ENCODE data around the gene LETMD1.

The LETMD1 gene

DNA sequence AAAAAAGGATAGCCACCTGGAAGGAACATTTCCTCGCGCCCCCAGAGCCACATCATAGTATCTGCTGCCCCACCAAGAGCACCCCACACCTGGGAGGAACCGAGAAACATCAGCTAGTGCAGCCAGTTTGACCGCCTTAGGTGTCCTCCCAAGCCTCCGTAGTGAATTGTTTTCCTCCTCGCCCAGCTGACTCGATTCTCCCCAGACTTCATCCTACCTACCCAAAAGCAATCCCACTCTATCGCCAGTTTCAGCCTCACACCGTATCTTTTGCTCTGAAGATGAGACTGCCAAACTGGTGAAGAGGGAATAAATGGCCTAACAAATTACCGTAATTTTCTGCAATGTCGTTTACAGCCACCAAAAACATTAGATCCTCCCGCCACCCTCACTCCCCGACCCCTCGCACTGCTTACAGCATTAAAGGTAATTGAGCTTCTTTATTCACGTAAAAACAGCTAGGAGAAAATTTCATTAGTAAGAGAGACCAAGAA lies 20.7 kb upstream of the LETMD1 start:
- TF ChIP-seq, protein P1, sequence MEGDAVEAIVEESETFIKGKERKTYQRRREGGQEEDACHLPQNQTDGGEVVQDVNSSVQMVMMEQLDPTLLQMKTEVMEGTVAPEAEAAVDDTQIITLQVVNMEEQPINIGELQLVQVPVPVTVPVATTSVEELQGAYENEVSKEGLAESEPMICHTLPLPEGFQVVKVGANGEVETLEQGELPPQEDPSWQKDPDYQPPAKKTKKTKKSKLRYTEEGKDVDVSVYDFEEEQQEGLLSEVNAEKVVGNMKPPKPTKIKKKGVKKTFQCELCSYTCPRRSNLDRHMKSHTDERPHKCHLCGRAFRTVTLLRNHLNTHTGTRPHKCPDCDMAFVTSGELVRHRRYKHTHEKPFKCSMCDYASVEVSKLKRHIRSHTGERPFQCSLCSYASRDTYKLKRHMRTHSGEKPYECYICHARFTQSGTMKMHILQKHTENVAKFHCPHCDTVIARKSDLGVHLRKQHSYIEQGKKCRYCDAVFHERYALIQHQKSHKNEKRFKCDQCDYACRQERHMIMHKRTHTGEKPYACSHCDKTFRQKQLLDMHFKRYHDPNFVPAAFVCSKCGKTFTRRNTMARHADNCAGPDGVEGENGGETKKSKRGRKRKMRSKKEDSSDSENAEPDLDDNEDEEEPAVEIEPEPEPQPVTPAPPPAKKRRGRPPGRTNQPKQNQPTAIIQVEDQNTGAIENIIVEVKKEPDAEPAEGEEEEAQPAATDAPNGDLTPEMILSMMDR (conservative IDR thresholded peaks at IDR 0.05): no peak
- no peak for TF ChIP-seq ZFX (IDR thresholded peaks at IDR 0.05)
- H3K27ac ChIP-seq: peak overlapping the region; percentile 98

DNA sequence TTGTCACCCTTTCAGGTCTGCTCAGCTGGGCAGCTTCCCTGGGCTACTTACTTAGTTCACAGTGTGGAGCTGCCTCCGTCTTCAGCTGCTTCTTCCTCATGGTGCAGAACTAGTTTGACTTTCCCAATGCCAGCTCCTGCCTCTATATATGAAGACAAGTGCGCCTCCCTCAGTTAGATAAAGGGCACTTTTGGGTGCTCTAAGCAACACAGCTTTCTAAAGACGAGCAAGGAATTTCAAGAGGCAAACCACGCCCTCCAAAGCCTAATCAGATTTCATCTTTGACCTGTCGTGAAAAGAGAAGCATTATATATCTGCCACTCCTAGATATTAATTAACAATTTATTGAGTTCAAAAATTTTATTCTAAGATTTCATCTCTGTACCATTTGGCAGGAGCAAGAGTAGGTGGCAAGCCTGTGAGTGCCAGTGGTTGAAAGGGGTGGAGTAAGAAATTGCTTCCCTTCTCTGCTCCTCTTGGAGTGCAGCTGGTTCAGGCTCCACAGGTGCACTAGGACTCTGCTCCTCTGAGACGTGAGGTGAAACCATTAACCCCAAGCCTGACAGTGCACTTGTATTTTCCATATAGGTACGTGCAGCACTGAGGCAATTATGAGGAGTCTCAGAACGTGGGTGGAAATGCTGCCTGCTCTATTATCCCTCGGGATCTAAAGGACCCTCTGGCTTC lies 19.9 kb upstream of the LETMD1 start:
- H3K27ac ChIP-seq: no peak overlapping the region
- TF ChIP-seq, protein P1 (conservative IDR thresholded peaks at IDR 0.05): peak; percentile 59
- no peak for TF ChIP-seq ZFX (IDR thresholded peaks at IDR 0.05)

DNA sequence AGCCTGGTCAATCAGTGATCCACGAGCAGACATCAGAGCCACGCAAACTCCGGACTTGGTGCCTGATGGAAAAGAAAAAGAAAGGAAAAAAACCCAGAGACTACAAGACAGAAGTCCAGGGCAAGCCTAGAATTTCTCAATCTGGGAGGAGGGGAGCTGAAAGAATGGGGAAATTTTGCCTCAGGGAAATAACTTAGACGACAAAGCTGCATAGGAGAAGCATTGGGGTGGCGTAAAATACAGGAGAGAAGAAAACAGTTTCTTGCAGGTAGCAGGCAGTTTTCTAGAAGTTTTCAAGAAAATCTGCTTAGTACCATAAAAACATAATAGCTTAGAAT lies 19.3 kb upstream of the LETMD1 start:
- no peak overlapping the region for H3K27ac ChIP-seq
- TF ChIP-seq, protein P1 (conservative IDR thresholded peaks at IDR 0.05): no peak
- no peak for TF ChIP-seq ZFX (IDR thresholded peaks at IDR 0.05)

DNA sequence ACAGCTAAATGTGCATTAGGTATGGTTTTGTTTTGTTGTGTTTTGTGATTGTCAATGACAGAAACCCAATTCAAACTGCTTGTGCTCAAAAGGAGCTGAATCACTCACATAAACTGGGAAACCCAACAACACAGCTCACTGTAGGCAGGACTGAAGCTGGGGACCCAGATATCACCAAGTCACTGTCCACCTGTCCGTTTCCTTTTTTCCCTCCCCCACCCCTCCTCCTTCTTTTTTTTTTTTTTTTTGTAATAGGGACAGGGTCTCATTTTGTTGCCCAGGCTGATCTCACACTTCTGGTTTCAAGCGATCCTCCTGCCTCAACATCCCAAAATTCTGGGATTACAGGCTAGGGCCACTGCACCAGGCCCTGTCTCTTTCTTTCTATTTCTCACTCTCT lies 15.1 kb upstream of the LETMD1 start:
- TF ChIP-seq ZFX (IDR thresholded peaks at IDR 0.05): no peak
- TF ChIP-seq, protein P1 (conservative IDR thresholded peaks at IDR 0.05): no peak
- no peak overlapping the region for H3K27ac ChIP-seq

DNA sequence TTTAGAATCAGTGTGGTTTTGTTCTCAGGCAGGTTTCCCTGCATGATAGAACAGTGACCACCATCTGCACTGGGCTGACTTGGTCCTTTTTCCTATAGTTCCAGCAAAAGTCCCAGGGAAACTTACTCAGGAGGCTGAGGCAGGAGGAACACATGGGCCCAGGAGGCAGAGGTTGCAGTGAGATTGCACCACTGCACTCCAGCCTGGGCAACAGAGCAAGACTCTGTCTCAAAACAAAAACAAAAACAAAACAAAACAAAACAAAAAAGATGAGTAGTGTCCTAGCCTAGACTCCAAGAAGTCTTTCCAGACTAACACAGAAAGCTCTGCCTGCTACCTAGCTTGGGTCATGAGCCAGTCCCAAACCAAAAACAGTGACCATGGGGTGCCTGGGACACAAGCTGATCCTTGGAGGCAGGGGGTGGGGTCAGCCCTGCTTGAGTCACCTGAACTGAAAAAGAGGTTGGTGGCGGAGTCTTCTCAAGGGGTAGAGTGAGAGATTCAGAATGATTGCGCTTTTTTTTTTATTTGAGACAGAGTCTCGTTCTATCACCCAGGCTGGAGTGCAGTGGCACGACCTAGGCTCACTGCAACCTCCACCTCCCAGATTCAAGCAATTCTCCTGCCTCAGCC lies 14.6 kb upstream of the LETMD1 start:
- no peak for TF ChIP-seq ZFX (IDR thresholded peaks at IDR 0.05)
- TF ChIP-seq, protein P1 (conservative IDR thresholded peaks at IDR 0.05): no peak

DNA sequence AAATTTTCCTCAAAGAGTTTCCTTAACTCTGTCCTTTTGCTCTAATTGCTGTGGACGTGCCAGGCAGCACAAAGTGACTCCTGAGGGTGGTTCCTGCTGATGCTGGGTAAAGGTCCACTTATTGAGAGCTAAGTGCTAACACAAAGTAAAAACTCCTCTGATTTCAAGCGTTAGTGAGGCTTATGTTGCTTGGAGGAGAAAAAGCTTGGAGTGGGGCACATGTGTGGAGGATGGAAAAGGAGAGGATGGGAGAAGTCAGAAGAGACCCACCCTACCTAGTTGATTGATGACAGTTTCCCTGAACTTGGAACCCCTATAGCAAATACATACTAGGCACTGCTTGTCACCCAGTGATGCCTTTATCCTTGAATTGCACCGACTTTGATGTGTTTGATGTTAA lies 11.8 kb upstream of the LETMD1 start:
- no peak overlapping the region for H3K27ac ChIP-seq
- TF ChIP-seq, protein P1 (conservative IDR thresholded peaks at IDR 0.05): no peak
- TF ChIP-seq ZFX (IDR thresholded peaks at IDR 0.05): no peak

More for the DNA sequence above, 14.6 kb upstream of the LETMD1 start:
- no peak overlapping the region for H3K27ac ChIP-seq

DNA sequence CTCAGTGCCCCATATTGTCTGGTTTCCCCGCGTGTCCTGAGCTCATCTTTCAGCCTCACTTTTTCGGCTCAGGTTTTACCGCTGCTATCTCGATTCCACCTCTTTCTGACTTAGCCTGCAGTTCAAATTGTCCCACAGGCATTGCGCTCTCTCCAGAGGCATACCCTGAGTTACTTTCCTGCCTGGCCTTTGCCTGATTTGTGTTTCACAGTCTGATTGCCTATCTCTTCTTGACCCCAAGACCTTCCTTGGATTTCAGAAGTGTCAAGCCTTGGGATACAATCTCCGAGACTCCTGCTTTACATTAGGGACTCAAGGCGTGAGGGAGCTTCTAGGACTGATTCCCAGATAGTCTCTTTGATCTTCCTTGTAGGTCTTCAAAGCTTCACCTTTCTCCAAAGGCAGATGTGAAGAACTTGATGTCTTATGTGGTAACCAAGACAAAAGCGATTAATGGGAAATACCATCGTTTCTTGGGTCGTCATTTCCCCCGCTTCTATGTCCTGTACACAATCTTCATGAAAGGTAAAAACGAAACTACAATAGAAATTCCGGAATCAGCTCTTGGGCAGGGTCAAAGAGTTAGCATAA lies 629 bp downstream of the LETMD1 start:
- H3K27ac ChIP-seq: peak overlapping the region; percentile 86

More for the DNA sequence above, 629 bp downstream of the LETMD1 start:
- TF ChIP-seq, protein P1 (conservative IDR thresholded peaks at IDR 0.05): no peak
- TF ChIP-seq ZFX (IDR thresholded peaks at IDR 0.05): no peak
